ENCODE results near the gene TEX35.

TEX35 gene

DNA sequence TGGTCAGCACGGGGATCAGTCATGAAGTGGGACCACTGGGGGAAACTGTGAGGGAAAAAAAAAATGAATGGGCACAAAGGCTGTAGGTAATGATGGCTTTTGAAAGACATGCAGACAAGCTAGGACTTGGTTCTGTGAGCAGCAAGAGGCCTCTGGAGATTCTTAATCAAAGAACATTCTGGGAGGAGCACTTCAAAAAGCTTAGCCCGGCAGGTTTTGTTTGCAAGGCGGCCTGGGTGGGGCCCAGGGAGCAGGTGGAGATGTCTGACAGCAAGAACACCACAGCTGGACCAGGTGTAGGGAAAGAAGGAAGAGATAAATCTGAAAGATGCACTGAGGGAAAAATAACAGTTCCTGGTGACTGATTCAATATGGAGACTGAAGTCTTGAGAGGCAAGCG lies 6.0 kb downstream of the TEX35 start:
- no peak for DNase-seq (ENCODE audit: low read depth)

DNA sequence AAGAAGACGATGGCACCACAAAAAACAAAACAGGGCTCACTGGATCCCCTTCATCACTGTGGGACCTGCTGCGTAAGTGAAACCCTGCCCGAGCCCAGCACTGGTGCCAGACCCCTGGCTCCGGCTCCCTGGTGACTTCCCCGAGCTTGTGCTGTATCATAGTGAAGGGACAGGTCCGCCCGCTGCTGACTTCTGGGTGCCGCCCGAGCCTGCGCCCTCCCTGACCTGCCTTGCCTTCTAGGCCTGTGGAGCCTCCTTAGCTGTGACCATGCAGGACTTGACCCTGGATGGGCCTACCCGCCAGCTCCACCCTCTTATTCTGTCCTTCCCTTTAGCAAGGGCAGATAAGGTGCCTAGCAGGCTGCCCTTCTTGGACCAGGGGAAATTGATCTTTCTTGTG lies 7.9 kb downstream of the TEX35 start:
- no peak for DNase-seq (ENCODE audit: low read depth)

DNA sequence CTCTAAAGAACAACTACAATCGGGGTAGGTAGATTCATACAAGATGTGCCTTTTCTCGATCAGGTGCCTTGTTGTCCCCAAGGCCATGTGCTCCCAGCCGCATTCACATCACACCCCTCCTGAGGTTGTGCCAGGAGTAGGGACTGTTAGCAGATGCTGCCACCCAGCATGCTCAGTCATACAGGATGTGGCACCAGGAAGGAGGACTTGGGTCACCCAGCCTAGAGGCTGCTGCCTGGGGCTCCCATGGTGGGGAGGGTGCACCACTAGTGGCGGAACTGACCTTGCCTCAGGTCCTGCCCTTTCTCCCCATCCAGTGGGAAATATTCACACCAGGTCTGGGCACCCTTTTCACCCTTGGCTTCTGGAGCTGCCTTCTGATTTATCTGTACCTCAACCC lies 8.3 kb downstream of the TEX35 start:
- no peak for DNase-seq (ENCODE audit: low read depth)

DNA sequence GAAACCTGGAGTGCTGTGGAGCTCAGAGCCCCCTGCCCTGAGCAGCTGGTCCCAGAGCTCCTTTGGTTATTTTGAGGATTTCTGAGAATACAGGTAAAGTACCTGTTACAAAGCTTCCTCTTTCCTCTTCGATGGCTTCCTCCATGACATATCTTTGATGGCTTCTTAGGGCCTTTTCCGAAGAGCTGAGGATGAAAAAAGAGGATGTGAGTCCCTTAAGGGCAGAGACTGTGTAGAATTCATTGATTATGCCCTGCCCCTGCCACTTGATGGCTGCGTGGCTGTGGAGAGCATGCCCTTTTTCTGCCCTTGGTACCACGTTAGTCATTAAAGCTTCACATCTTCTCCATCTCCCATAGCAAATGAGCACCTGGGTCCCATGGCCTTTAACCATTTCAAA lies 14.2 kb downstream of the TEX35 start:
- DNase-seq (ENCODE audit: low read depth), result no peak

DNA sequence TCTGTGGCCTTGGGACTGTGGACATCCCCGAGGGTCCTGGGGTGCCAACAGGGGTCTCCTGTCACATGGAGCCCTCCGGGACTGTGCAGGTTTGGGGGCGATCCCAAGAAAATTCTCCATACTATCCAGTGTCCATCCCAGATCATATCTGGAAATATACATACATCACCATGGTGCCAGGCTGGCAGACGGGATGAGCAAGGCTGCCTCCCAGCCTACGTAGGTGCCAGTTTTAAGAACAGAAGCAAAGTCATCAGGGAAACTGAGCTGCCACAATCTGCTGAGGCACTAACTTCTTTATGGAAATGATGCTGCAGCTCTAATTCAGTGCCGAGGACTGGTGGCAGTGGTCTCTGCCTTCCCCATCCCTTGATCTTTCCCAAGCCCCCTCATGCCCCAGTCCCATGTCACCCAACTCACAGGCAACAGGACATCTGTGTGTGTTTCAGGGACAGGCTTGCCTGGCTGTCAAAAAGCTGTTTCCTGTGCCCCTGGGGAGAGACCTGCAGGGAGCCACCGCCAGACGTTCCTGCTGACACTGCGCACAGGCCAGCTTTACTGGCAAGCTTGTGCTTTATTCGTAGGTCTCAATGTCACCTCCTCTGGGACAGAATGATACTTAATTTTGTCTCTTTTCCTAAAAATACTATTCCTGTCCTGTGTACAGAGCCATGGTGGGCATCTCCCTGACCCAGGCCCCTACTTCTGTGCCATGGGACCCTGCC lies 15.5 kb downstream of the TEX35 start:
- DNase-seq (ENCODE audit: low read depth), result no peak

DNA sequence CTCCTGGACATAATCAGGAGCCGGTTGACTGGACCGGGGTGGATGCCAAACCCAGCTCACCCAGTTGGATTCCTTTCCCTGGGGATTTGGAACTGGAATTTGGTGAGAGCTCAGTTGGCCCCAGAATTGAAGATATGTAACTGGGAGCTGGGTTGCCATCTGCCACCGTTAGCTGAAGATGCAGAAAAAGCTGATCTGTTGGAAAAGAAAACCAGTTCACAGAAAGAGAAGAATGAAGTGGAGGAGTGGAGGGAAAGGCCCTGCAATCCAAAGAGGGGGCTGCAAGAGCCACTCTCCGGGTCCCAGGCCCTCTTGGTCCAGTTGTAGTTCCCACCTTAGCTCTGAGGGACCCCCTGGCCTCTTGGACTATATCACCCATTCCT lies 16.0 kb downstream of the TEX35 start:
- no peak for DNase-seq (ENCODE audit: low read depth)

DNA sequence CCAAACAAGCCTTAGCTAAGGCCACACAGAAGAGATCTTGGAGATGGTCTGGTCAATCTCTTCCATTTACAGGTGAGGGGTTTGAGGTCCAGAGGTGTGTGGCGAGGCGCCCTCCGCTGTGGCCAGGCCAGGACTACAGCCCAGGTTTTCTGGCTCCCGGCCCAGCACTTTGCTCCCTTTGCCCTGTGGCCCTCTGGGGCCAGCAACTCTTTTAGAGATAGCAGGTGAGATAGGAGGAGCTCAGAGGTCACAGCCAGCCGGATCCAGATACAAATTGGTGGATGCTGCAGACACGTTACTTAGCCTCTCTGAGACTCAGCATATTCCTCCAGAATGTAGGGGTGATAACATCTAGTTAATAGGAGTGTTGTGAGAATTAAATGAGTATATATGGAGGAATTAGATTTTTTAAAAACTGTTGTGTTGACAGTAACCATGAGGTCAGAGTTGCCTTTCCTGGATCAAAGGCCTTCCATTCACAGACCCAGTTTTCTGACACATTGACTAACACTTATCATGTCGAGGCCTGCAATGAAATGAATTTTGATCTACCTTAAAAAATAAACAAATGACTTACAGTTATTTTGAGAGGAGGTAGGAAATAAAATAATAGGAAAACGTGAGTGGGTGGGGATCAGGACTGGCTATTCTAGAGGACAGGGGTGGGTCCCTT lies 16.6 kb downstream of the TEX35 start:
- DNase-seq (ENCODE audit: low read depth), result no peak

DNA sequence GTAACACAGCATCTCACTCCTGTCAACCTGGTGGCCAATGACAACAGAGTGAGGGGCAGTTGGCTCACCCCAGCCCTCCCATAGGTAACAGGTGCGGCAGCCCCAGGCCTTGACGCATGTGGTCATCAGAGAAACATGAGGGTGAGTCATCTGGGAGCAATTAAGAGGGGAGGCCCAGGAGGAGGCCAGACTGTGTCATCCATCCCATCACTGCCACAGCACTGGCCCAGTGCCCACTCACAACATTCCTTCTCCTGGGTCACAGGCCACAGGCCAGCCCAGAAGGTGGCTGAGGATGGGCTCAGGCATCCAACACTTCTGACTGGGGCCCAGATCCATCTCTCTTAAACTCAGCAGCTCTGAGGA lies 17.1 kb downstream of the TEX35 start:
- DNase-seq (ENCODE audit: low read depth), result peak; percentile 85

DNA sequence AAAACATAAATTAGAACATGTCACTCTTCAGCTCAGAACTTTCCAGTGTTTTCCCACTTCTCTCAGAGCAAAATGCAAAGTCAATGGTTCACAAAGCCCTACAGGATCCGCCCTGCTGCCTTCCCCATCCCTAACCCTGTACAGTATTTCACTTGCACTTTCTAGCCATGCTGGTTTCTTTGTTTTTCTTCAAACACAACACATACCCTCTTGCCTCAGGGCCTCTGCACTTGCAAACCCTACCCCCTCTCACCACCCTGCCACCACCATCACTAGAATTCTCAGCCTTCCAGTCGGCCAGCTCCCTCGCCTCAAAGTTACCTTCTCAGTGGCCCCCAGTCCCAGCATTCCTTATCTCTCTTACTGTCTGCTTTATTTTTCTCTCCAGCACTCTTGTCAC lies 17.6 kb downstream of the TEX35 start:
- DNase-seq (ENCODE audit: low read depth), result no peak

DNA sequence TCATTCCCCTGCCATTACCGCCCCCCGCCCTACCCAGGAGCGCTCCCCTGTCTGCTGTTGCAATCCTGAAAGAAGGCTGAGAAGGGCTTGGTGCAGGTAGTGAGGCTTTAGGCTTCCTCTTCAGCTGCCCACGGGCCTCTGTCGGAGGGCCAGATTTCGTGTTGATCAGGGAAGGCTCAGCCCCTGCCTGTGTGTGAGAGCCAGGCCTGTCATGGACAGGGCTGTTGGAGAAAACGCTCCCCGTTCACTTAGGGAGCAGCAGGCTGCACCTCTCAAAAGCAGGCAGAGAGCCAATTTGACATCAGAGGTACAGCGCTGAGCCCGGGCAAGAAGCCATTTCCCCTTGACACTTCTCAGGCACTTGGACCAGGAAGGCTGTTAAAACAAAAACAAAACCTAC lies 19.0 kb downstream of the TEX35 start:
- no peak for DNase-seq (ENCODE audit: low read depth)

DNA sequence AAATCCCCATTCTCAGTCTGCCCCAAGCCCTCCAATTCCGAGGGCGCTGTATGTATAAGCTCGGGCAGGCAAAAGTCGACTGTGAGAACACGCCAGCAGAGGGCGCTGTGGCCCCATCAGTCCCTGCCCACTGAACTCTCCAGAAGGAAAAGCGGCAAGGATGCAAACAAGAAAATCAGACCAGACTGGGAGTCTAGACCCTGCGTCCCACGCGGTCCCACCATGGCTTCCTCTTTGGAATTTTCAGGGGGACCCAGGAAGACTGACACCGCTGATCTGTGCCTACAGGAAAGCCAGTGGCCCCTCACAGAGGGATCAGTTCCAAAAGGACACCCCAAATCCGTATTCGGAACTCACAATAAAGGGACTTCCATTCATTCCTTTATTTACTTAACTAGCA lies 19.5 kb downstream of the TEX35 start:
- DNase-seq (ENCODE audit: low read depth), result no peak

DNA sequence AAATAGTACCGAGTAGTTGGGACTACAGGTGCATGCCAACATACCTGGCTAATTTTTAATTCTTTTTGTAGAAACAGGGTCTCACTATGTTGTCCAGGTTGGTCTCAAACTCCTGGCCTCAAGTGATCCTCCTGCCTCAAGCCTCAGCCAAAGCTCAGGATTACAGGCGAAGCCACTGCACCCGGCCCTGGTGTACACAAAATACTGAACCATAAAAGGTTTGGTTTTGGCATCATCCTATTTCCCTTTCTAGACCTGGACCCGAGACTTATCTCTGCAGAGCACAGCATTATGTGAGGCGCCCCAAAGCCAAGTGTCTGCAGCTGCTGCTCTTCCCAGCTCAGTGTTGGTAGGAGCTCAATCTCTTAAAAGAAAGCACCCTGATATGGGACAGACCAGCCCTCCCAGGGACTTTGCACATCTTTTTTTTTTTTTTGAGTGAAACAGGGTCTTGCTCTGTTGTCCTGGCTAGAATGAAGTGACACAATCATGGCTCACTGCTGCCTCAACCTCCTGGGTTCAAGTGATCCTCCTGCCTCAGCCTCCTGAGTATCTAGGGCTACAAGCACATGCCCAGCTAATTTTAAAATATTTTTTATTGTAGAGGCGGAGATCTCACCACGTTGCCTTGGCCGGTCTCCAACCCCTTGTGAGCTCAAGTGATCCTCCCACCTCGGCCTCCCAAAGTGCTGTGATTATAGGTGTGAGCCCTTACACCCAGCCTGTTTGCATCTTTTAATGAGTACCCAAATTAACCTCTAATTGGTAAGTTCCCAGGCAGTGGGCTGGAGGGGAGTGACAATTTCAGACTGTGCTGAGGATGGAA lies 20.4 kb downstream of the TEX35 start:
- DNase-seq (ENCODE audit: low read depth), result no peak

DNA sequence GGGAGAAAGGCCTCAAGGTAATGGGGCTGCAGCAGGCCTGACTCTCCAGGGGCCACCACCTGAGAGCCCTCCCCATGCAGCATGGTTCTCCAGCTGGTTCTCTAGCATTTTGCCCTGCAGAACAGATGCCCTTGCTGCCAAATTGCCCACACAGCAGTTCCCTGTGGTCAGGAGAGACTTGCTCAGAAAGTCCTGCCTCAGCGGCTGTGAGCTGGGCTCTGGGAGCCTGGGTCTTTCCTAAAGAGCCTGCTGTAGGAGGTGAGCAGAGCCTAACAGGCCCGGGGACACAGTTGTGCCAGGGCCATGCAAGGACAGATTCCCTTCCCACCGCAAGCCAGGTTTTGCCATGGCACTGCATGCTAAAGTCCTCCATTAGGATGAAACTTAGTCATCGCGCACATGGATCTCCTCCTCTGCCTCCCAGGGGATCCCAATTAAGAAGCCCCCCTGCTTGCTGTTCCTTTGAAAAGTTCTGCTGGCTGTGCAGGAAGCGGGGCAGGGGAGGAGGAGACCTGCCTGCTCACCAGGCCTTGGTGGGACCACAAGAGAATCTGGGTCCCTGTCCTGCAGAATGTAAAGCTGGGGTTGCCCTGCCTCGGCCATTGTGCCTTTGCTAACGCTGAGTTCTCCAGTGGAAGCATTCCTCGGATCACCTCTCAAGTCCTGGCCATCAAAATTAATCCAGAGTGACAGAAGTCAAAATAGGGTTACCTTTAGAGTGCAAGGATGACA lies 21.4 kb downstream of the TEX35 start:
- DNase-seq (ENCODE audit: low read depth), result no peak

DNA sequence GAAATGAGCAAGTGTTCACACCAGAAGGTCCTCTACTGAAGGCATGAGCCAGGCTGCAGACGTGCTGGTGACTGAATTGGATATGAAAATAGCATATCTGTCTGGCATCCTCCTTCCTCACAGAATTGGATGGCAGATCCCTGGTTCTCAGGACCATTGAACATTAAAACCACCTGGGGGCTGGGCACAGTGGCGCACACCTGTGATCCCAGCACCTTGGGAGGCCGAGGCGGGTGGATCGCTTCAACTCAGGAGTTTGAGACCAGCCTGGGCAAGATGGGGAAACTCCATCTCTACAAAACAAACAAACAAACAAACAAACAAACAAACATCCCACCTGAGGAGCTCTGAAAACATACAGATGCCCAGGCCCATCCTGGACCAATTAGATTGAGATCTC lies 23.4 kb downstream of the TEX35 start:
- no peak for DNase-seq (ENCODE audit: low read depth)

DNA sequence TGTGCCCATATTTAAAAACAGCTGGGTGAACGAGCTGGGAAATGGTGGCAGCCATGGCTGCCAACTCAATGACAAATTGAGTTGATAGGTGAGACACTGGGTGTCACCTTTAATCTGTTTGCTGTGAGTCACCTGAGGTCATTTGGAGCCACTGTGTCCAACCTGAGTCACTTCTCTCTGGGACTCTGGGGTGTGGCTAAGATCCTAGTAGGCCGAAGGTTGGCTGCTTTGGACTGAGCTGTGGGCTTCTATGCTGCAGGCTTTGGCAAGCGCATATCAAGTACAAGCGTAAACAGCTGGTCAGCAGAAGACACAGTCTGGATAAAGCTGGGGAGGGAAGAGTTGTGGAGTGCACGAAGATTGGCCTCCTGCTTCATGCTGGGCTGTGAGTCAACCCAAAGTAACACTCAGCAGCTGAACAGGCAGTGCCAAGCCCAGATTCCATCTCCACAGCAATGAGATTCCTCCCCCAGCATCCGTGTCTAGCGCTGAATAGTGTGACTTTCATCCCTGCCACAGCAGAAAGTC lies 24.0 kb downstream of the TEX35 start:
- peak; percentile 93 for DNase-seq (ENCODE audit: low read depth)

DNA sequence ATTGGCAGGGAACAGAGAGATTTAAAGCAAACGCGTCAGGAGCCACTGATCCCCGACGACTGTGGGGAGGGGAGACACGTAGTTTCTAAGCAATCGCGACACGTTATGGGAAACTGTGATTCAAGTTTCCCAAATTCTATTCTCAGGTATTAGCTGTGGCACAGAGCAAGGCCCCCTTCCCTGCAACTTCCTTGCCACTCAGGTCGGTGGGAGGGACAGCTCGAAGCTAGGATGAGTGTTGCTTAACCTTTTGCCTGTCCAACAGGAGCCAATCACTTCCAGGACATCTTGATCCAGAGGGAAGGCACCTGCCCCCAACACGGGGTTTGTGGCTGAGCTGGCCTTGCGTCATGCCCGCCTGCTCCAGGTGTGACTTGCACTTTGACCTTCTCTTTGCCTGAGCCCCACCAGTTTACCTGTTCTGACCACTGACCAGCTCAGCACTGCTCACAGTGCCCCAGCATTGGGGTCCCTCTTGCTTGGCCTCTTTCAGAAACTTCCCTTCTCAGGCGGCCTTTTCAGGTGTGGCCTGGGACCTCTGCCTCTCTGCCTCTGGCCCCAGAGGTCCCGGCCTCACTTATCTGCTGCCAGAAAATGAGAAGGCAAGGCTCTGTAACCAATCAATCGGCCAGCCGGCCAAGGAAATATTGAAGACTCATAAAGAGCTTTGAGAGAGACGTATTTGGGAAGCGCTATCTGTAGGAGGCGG lies 24.6 kb downstream of the TEX35 start:
- no peak for DNase-seq (ENCODE audit: low read depth)

DNA sequence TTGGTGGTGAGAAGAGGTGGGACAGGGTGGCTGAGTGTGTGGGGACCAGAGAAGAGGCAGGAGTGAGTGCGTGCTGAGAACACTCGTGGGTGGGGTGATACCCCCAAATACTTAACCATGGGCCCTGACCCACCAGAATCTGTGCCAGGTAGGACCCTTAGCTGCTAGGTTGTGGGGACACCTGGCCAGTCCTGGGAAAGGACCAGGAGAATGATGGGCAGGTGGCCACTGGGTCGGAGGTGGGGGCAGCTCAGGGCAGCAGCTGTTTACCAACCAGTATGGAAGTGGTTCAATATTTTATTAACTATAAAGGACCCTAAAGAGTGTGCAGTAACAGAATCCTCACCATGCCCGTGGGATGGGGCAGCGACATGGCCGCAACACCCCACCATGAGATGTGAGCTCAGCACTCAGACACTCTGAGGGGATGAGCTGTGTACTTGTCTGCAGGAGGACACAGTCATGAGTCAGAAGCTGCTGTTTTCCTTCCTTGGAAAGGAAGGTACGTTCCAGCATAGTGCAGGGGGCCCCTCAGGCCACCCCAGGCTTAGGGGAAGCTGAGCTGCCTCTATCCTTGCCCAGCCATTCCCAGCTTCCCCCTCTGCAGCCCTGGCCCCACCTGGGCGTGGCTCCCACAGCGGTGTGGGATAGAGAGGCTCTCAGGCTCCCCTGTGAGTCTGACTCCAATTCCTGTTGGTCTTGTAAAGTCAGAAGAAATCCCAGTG lies 25.4 kb downstream of the TEX35 start:
- DNase-seq (ENCODE audit: low read depth), result no peak

DNA sequence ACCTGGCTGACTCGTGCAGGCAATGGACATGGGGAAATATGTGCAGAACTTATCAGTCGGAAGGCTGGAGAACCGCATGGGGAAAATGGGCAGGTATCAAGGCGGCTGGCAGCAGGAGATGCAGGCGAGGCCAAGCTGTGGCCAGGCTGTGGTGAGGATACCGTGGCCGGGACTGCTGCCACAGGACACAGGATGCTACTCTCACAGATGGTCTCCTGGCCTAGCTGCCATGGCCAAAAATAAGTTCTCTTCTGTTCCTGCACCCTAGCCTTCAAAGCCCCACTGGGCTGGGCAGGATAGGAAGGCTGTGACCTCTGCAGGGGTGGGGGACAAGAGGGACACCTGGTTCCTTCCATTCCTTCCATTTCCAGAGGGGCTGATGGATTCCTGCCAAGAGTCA lies 26.4 kb downstream of the TEX35 start:
- no peak for DNase-seq (ENCODE audit: low read depth)

DNA sequence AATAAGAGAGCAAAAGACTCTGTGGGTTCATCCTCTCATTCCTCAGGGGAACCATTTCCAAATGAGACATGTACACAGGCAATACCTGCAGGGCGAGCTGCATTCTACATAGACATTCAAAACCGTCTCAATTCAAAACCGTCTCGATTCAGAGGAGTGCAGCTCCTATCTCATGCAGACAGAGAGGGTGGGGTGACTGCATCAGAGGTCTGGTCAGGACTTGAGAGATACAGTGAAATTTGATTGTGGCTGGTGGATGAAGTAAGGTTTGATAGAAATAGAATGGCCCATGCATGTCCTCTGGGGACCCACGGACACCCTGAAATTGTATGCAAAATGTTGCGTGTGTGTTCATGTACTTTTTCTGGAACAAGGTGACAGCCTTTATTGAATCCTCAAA lies 27.3 kb downstream of the TEX35 start:
- no peak for DNase-seq (ENCODE audit: low read depth)

DNA sequence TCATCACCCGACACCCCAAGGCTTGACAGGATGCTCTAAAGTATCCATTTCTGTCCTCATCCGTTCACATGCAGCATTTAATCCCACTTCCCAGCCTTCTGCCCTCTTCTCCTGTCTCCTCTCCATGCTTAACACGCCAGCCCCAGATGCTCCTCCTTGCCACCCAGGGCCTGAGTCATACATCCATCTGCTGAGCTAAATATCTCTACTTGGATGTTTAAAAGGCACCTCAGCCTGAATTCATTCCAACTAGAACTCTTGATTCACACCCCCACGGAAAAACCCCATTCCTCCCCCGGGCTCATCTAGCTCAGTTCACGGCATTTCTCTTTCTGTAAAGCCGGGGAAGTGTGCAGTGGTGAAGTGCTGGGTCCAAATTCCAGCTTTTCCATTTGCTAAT lies 27.7 kb downstream of the TEX35 start:
- DNase-seq (ENCODE audit: low read depth), result peak; percentile 67

DNA sequence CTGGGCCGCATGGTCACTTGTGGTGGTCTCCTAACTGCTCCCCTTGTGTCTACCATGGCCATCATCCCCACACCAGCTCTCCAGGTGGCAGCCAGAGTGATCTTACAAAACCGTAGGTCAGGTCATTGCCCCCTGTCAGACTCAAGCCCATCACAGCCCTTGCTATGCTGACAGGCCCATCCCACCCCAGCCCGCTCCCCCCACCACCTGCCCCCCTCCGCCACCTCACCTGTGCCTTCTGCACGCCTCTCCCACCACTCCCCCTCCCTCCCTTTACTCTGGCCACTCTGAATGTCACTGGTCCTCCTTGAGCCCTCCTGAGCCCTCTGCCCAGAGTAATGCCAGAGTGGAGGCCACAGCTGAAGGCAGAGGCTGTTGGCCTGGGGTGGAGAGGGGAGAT lies 28.5 kb downstream of the TEX35 start:
- DNase-seq (ENCODE audit: low read depth), result no peak

Data from HS-5 (cell line).